ENCODE results near the gene CATSPERB.

DNA sequence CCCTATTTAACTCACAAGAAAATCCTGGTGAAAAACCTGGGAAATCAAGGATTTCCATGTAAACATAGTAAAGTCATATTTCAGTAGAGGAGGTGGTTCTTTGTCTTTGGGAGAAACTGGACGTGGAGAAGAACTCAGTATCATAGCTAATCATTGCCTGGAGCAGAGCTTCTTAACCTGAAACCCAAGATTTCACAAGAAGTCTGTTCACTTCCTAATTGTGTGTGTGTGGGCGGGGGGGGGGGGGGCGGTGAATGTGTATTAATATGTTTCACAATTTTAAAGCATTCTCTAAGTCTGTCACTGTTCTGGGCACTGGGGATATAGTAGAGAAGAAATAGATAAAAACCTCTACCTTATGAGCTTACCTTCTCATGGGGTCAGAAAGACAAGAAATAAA, 125.0 kb downstream of the CATSPERB start:
- TF ChIP-seq, protein P1, sequence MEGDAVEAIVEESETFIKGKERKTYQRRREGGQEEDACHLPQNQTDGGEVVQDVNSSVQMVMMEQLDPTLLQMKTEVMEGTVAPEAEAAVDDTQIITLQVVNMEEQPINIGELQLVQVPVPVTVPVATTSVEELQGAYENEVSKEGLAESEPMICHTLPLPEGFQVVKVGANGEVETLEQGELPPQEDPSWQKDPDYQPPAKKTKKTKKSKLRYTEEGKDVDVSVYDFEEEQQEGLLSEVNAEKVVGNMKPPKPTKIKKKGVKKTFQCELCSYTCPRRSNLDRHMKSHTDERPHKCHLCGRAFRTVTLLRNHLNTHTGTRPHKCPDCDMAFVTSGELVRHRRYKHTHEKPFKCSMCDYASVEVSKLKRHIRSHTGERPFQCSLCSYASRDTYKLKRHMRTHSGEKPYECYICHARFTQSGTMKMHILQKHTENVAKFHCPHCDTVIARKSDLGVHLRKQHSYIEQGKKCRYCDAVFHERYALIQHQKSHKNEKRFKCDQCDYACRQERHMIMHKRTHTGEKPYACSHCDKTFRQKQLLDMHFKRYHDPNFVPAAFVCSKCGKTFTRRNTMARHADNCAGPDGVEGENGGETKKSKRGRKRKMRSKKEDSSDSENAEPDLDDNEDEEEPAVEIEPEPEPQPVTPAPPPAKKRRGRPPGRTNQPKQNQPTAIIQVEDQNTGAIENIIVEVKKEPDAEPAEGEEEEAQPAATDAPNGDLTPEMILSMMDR (IDR thresholded peaks at IDR 0.05): no peak
- TF ChIP-seq EP300 (IDR thresholded peaks at IDR 0.05): no peak
- no peak for TF ChIP-seq POLR2AphosphoS5 (IDR thresholded peaks at IDR 0.05)

Data from esophagus muscularis mucosa (tissue), 4 donors.